NCI-H128 (cell line): Measurements from ENCODE around the gene BCL2L12.

Experiments used
- DNase-seq: peaks from one replicate; lab custom pipeline; 2025; ENCODE audit not compliant: unreplicated experiment; lab: John Stamatoyannopoulos, UW

The BCL2L12 gene

DNA sequence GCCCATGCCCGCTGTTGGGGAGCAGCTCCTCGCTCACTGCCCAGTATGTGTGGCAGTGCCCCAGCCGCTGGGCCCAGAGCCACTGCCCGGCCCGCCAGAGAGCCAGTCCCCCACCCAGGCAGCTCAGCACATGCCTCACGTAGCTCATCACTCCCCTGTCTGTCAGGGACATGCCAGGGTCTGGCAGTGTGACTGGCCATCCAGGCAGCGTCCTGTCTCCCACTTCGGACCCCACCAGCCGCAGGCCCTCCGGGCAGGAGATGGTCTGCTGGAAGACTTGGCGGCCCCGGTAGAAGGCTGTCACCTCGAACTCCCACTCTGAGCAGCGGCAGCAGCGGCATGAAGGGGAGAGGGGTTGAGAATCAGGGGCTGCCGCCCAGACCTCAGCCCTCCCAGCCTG is 3.7 kb upstream of the BCL2L12 start:
- no peak for DNase-seq

- no peak for DNase-seq
Observed at GRCh38 chr19:49663224-49663623, 2.5 kb upstream of the BCL2L12 start.

GRCh38 chr19:49664171-49665035 is 1.3 kb upstream of the BCL2L12 start:
- peak; percentile 47 for DNase-seq

GRCh38 chr19:49665036-49665350 is 740 bp upstream of the BCL2L12 start:
- no peak for DNase-seq

DNA sequence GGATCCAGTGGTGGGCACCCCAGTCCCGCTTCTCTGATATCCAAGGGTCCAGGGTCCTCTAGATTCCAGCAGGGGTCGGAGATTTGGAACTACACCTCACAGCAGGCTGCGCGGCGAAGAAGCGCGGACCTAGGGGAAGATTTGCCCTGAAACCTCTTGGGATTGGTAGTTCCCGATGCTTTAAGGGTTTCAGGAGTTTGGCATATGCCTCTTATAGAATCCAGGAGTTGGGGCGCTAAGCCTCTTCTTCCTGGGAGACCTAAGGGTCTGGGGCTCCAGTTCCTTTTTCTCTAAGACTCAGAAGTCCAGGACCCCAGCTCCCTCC is 349 bp downstream of the BCL2L12 start:
- no peak for DNase-seq

GRCh38 chr19:49667473-49667872 is 1.7 kb downstream of the BCL2L12 start:
- DNase-seq: no peak

DNA sequence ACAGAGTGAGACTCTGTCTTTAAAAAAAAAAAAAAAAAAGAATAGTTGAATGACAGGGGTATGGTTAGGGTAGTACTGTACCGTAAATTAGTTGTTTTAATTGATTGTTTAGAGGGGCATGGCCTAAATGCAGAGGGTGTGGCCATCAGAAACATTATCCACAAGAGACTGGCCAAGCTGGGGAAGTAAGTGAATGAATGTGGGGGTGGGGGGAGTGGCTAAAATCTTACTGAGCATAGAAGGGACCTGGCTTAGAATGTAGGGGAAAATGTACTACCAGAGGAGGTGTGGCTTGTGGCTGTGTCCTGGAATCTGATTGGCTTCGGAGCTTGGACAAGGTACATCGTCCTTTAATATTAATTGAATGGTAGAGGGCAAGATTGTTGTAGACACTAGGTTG is 3.8 kb downstream of the BCL2L12 start:
- DNase-seq: no peak

DNA sequence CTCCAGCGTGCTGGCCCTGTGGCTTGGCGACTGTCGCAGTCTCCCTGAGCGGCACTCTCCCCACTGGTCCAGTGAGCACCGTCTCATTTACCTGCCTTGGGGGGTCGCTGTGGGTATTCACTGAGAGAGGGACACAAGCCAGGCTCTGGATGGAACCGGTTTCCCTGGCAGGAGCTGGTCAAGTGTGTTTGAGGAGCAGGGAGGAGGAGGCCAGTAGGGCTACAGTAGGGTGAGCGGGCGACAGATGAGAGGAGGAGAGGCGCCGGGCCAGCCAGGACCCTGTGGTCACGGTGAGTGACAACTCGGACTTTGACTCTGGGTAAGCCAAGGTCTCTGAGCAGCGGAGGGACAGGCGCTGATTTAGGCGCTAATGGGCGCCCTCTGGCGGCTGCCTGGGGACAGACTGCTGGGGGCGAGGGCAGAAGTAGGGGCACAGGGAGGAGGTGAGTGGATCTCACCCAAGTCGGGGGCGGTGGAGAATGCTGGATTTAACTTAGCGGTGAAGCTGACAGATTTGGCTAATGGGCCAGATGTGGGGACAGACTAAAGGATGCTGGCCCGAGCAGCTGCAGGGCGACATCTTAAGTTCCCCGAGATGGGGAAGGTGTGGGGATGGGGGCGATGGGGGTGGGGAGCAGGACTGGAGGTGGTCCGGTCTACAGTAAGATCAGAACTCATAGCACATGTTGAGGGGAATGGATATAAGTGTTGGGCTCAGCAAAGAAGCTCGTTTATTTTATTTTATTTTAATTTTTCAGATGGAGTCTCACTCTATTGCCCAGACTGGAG is 6.6 kb downstream of the BCL2L12 start:
- DNase-seq: peak; percentile 78

DNA sequence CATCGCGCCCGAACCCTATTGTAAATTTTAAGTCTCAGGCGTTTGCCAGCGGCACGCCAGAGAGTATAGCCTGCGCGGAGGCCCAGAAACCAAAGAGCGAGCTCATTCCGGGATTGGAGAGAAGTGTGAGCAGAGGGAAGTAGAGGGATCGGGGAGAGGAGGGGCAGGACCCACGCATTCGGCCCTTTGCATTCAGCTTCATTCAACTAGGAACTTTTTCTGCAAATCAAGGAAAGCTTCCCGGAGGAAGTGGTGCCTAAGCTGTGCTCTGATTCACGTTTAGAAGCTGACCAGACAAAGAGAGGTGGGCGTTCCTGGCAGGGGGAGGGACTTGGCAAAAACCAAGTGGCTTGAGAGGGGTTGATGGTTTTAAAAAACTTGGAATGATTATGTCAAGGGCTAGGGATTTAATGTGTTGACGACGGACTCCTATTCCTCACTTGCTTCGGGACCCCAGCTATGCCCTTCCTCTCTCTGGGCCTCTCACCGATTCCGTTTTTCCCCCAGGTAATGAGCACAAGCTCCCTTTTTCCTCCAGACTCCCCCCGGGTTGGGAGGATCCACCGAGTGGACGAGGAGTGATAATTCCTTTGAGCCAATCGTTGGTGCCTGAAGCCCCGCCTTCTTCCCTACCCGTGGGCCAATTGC is 10.5 kb downstream of the BCL2L12 start:
- peak; percentile 72 for DNase-seq

GRCh38 chr19:49676784-49677230 is 11.1 kb downstream of the BCL2L12 start:
- peak; percentile 100 for DNase-seq

DNA sequence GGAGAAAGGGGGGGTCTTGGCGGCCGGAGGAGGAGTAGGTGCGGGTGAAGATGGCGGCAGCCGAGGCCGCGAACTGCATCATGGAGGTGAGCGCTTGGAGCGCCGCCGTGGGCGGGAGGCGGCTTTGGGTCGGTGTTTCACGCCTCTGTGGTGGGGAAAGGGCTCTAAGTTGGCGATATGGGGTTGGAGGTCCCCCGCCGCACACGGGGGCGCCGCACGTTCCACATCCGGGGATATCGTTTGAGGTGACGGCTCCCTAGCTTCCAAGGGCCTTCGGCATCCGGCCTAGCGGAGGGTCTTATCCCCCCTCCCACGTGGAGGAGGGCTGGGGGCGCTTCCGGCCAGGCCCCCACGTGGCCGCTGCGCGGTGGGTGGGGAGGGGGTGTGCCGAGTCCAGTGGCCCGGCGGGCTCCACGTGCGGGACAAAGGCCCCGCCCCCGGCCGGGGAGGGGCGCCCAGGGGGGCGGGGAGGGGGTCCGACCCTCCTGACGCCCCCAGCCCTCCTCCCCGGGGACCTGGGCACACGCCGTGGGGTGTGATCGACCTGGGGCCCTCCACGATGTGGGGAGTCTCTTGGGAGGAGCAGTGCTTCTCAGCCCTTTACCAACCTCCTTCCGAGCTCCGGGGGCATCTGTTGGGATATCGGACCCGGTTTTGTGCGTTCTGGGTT is 11.6 kb downstream of the BCL2L12 start, which contains the start of gene PRMT1:
PRMT1 (plus strand) TSS at position 41 of the 670 bp plus-strand sequence; CDS start at position 51, 10 bp downstream.
- no peak for DNase-seq

DNA sequence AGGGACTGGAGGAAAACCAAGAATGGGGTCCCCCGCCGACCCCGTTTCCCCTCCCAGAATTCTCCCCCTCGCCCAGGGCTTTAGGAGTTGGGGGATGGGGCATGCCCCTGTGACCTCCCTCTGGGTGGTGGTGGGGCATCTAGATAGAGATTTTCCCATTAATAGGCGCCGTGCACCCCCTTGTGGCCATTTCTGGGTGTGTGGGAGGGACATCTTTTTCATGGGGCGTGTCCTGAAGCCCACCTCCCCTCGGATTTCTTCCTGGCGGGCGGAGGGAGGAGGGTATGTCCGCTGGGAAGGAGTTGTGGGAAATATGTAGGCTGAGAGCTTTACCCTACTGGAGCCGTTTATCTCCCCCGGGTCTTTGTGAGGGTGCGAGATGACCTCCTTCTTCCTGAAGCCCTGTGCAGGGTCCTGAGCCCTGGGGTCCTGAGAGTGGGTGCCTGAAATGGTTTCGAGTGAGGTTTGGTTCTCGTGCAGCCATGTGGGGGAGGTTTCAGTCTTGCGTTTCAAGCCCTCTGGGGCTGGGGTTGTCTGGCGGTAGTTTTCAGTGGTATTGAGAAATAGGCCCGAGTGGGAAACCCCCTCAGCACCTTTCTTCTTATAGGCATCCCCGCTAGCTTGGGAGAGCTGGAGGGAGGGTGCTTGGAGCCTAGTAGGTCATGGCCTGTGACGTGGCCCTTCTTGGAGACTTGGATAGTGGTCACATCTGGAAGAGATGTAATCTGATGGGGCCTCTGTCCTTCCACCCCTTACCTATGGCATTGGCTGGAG is 12.4 kb downstream of the BCL2L12 start:
- peak; percentile 67 for DNase-seq

- DNase-seq: no peak
Observed at GRCh38 chr19:49678985-49679770, 13.4 kb downstream of the BCL2L12 start.

DNA sequence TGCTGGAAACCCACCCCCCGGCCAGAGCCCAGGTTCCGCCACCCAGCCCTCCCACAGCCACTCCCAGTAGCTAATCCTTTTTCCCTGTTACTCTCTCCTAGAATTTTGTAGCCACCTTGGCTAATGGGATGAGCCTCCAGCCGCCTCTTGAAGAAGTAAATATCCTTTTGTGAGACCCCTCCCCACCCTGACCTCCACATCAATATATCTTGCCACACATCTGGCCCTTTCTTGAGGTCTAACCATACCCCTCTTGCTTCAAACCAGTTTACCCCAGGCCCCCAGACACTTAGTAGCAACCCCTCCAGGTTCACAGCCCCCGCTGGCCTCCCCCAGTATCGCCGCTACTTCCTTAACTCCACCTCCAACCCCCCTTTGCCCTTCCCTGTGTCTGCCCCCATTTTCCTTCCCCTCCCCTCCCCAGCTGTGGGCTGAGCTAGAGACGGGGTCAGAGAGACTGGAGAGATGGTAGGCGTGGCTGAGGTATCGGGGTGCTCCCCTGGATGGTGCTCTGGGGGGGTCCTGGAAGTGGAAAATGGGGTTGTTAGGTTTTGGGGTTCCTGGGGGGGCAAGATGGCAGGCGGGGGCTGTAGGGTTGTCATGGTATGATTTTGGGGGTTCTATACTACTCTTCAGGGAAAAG is 14.2 kb downstream of the BCL2L12 start:
- no peak for DNase-seq

- DNase-seq: peak; percentile 75
Observed at GRCh38 chr19:49680421-49681351, 15.0 kb downstream of the BCL2L12 start.

DNA sequence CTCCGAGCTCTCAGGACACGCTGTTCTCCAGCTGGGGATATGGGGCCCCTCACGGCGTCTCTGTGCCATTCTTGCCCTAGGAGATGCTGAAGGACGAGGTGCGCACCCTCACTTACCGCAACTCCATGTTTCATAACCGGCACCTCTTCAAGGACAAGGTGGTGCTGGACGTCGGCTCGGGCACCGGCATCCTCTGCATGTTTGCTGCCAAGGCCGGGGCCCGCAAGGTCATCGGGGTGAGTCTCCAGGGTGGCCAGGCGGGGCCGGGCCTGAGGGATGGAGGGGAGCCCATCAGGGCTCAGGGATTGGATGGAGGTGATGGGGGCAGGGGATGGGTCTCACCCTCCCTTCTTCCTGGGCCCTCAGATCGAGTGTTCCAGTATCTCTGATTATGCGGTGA is 16.1 kb downstream of the BCL2L12 start:
- no peak for DNase-seq

- no peak for DNase-seq
Observed at GRCh38 chr19:49682274-49682673, 16.5 kb downstream of the BCL2L12 start.

DNA sequence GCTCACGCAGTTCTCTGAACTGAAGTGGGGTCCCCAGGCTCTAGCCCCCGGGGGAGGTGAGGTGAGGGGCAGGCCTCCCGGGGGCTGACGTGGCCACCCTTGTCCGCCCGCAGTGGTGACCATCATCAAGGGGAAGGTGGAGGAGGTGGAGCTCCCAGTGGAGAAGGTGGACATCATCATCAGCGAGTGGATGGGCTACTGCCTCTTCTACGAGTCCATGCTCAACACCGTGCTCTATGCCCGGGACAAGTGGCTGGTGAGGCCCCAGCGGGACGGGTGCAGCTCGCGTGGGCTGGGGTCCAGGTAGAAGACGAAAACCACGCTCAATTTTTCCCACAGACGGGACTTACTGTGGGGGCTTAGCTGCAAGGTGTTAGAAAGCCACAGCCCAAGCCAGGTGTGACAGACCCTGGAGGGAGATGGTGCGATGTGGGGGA is 18.1 kb downstream of the BCL2L12 start:
- DNase-seq: no peak
